Measurements from ENCODE around the gene COX7A2L. TPM values are rescaled to one million over a fixed set of nuclear protein-coding genes. Genes with fewer than 3 reads are reported as not detected.
A peak's percentile ranks its signal among the peaks of the same experiment; 100 is the strongest.

COX7A2L gene
- total RNA-seq, 1 donor from 2014 or later, result 147 TPM

DNA sequence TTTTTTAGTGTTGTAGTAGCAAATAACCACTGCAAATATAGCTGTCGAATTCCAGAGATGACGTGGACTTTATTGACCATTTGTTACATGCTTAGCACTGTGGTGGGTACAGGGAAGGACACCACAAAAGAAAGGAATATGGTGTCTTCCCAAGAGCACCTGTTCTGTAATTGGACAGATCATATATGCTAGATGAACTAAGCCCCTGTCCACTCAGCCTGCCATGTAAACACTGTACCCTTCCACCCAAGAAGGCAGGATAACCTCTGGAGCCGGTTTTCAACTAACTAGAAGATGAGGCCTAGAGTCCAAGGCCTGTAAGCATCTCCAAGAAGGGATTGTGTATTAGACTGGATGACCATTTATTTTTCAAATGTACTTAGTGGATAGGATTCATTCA, 44.1 kb downstream of the COX7A2L start:
- H3K4me3 ChIP-seq (ENCODE audit: low read depth, low read length), result no peak overlapping the region
- TF ChIP-seq, protein P1, sequence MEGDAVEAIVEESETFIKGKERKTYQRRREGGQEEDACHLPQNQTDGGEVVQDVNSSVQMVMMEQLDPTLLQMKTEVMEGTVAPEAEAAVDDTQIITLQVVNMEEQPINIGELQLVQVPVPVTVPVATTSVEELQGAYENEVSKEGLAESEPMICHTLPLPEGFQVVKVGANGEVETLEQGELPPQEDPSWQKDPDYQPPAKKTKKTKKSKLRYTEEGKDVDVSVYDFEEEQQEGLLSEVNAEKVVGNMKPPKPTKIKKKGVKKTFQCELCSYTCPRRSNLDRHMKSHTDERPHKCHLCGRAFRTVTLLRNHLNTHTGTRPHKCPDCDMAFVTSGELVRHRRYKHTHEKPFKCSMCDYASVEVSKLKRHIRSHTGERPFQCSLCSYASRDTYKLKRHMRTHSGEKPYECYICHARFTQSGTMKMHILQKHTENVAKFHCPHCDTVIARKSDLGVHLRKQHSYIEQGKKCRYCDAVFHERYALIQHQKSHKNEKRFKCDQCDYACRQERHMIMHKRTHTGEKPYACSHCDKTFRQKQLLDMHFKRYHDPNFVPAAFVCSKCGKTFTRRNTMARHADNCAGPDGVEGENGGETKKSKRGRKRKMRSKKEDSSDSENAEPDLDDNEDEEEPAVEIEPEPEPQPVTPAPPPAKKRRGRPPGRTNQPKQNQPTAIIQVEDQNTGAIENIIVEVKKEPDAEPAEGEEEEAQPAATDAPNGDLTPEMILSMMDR (conservative IDR thresholded peaks at IDR 0.05; ENCODE audit: low read depth, low read length), result no peak
- no peak for DNase-seq (ENCODE audit: low read depth)

GRCh38 chr2:42315844-42316470, 45.1 kb downstream of the COX7A2L start:
- no peak overlapping the region for H3K4me3 ChIP-seq (ENCODE audit: low read depth, low read length)
- no peak for DNase-seq (ENCODE audit: low read depth)
- TF ChIP-seq, protein P1 (conservative IDR thresholded peaks at IDR 0.05; ENCODE audit: low read depth, low read length), result no peak

GRCh38 chr2:42314892-42315468, 46.0 kb downstream of the COX7A2L start:
- peak; percentile 60 for DNase-seq (ENCODE audit: low read depth)
- TF ChIP-seq, protein P1 (conservative IDR thresholded peaks at IDR 0.05; ENCODE audit: low read depth, low read length), result no peak
- H3K4me3 ChIP-seq (ENCODE audit: low read depth, low read length), result no peak overlapping the region

DNA sequence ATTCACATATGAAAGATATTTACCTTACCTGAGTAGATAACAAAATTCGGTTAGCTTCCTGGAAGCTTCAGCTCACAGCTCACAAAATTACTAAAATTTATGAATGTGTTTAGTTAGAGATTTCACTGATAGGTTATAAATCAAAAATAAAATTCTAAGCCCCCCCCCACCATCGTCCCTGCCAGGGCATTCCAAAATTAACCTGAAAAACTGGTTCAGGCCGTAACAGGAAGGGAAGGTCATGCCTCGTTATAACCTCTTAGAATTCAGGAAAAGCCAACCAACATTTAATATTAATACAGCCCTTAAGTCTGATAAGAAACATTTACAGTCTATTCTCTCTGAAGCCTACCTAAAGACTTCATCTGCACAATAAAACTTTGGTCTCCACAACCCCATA, 48.9 kb downstream of the COX7A2L start:
- TF ChIP-seq, protein P1 (conservative IDR thresholded peaks at IDR 0.05; ENCODE audit: low read depth, low read length), result no peak
- DNase-seq (ENCODE audit: low read depth), result no peak
- H3K4me3 ChIP-seq (ENCODE audit: low read depth, low read length), result no peak overlapping the region

- no peak for DNase-seq (ENCODE audit: low read depth)
- no peak overlapping the region for H3K4me3 ChIP-seq (ENCODE audit: low read depth, low read length)
- TF ChIP-seq, protein P1 (conservative IDR thresholded peaks at IDR 0.05; ENCODE audit: low read depth, low read length), result no peak
Measured at GRCh38 chr2:42310007-42310515, 51.0 kb downstream of the COX7A2L start.

DNA sequence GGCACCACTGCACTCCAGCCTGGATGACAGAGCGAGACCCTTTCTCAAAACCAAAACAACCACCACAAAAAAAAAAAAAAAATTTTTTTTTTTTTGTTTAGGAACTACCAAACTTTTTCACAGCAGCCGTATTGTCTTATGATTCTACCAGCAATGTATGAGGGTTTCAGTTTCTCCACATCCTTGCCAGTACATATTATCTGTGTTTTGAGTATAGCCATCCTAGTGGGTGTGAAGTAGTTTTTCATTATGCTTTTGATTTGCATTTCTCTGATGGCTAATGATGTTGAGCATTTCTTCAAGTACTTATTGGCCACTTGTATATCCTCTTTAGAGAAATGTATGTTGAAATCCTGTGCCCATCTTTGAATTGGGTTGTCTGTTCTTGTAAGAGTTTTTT, 51.7 kb downstream of the COX7A2L start:
- TF ChIP-seq, protein P1 (conservative IDR thresholded peaks at IDR 0.05; ENCODE audit: low read depth, low read length), result no peak
- H3K4me3 ChIP-seq (ENCODE audit: low read depth, low read length), result no peak overlapping the region
- DNase-seq (ENCODE audit: low read depth), result no peak

GRCh38 chr2:42307180-42307579, 53.8 kb downstream of the COX7A2L start:
- no peak for DNase-seq (ENCODE audit: low read depth)
- H3K4me3 ChIP-seq (ENCODE audit: low read depth, low read length), result no peak overlapping the region
- TF ChIP-seq, protein P1 (conservative IDR thresholded peaks at IDR 0.05; ENCODE audit: low read depth, low read length), result no peak

Measured in epithelial cell of proximal tubule (primary cell).